HepG2 (cell line): ENCODE data around the gene MGAT4C. TPM values are rescaled to one million over a fixed set of nuclear protein-coding genes. Genes with fewer than 3 reads are reported as not detected.

Source experiments
- ATAC-seq: fragments of 200-7000 bp; cut with Tn5 transposase; 3 replicates; pipeline ENCODE4 v1.9.1; 2020; ENCODE audit warnings: mild to moderate bottlenecking, moderate library complexity
- BruUV-seq: library from RNA; stranded (reverse); fragments of 400-500 nt; replicated peaks from 2 replicates; lab custom pipeline; 2021; lab: Mats Ljungman, UMichigan
- CTCF ChIA-PET: fragments of 300-600 bp; formaldehyde crosslinking; extraction: SDS; loops from one replicate; lab custom pipeline; 2021; ENCODE audit warnings: low total read pairs, inconsistent platforms, low intra/inter-chr PET ratio; lab: Yijun Ruan, JAX
- POLR2A ChIA-PET: fragments of 350-600 bp; sonication (Branson Sonifier 250); formaldehyde crosslinking; loops from one replicate; lab custom pipeline; 2020; ENCODE audit warnings: antibody characterized with exemption, inconsistent platforms; lab: Yijun Ruan, JAX
- DNase-seq: peaks from one replicate; pipeline ENCODE4 v3.0.0-alpha.2; 2015; ENCODE audit warnings: low spot score
- FAIRE-seq: peaks from 3 replicates; lab custom pipeline; 2011; peaks lifted over from hg19 to GRCh38; lab: Jason Lieb, UNC
- H2AFZ ChIP-seq: one replicate; pipeline ENCODE4 v1.6.1; 2011; ENCODE audit warnings: low read length, inconsistent platforms
- H3K27ac ChIP-seq: fragments of 300-600 bp; 3 replicates; pipeline ENCODE4 v1.8.0; 2011; ENCODE audit warnings: mixed run types, mild to moderate bottlenecking, mixed read lengths, low read length, inconsistent platforms; ENCODE audit not compliant: insufficient read depth; ENCODE audit errors: extremely low read length
- H3K27me3 ChIP-seq, 2 experiments: fragments of 200-600 bp in 1 of 2; 2 replicates in 1 of 2; 3 replicates in 1 of 2; pipeline versions ENCODE4 v1.6.0 to v1.8.0; 2011; ENCODE audit warnings: low read length in 2 of 2, mild to moderate bottlenecking in 2 of 2, moderate library complexity in 2 of 2, inconsistent platforms in 1 of 2; ENCODE audit not compliant: insufficient read depth in 2 of 2, control insufficient read depth in 1 of 2
- H3K36me3 ChIP-seq, 2 experiments: fragments of 200-600 bp in 1 of 2; replicated peaks in 1 of 2; 2 replicates in 1 of 2; 3 replicates in 1 of 2; pipeline versions ENCODE4 v1.5.1 to v1.8.0; 2011; ENCODE audit warnings: low read length in 2 of 2, inconsistent platforms in 1 of 2; ENCODE audit not compliant: insufficient read depth in 2 of 2, control insufficient read depth in 1 of 2
- H3K4me1 ChIP-seq: 2 replicates; pipeline ENCODE4 v1.5.1; 2012; ENCODE audit warnings: low read length, inconsistent platforms; ENCODE audit not compliant: insufficient read depth
- H3K4me2 ChIP-seq: 2 replicates; pipeline ENCODE4 v1.6.0; 2011; ENCODE audit warnings: low read depth, low read length, inconsistent platforms
- H3K4me3 ChIP-seq, 3 experiments: fragments of 200-600 bp in 1 of 3; sonication (generic), shearing (Covaris generic) in 1 of 3; replicated peaks in 1 of 3; 2 replicates each; pipeline ENCODE4 v1.5.1; 2011 to 2016; ENCODE audit warnings: low read length in 3 of 3, inconsistent platforms in 2 of 3, low read depth in 2 of 3, mild to moderate bottlenecking in 2 of 3, control low read depth in 1 of 3, mixed read lengths in 1 of 3; ENCODE audit not compliant: insufficient read depth in 1 of 3
- H3K79me2 ChIP-seq: one replicate; pipeline ENCODE4 v1.6.1; 2011; ENCODE audit warnings: low read length, inconsistent platforms; ENCODE audit not compliant: insufficient read depth
- H3K9ac ChIP-seq: 2 replicates; pipeline ENCODE4 v1.6.0; 2011; ENCODE audit warnings: mild to moderate bottlenecking, low read depth, low read length, inconsistent platforms; ENCODE audit not compliant: insufficient read depth
- H3K9me3 ChIP-seq: 2 replicates; pipeline ENCODE4 v1.5.1; 2012; ENCODE audit warnings: mild to moderate bottlenecking, low read length
- H4K20me1 ChIP-seq: 2 replicates; pipeline ENCODE4 v1.6.0; 2011; ENCODE audit warnings: inconsistent platforms, mild to moderate bottlenecking, low read length, moderate library complexity; ENCODE audit not compliant: insufficient read depth
- CHD4 ChIP-seq: fragments of 200-600 bp; sonication (generic); IDR thresholded peaks from 2 replicates; pipeline ENCODE4 v1.7.0; 2017; ENCODE audit warnings: mild to moderate bottlenecking, low read length, borderline replicate concordance
- ESRRA ChIP-seq: sonication (generic); formaldehyde crosslinking; IDR thresholded peaks from 2 replicates; pipeline ENCODE4 v1.5.1; 2020; ENCODE audit warnings: mild to moderate bottlenecking, low read depth, missing genetic modification reagents
- MTA1 ChIP-seq: sonication (generic); formaldehyde crosslinking; IDR thresholded peaks from 2 replicates; pipeline ENCODE4 v1.4.0; 2020; ENCODE audit warnings: missing genetic modification reagents, mild to moderate bottlenecking, borderline replicate concordance
- NFE2L2 ChIP-seq: fragments of 150-350 bp; IDR thresholded peaks from 2 replicates; pipeline ENCODE4 v1.6.1; 2014; ENCODE audit warnings: low read length
- RARG ChIP-seq: sonication (generic); formaldehyde crosslinking; IDR thresholded peaks from 2 replicates; pipeline ENCODE4 v1.4.0; 2020; ENCODE audit warnings: low read depth, mild to moderate bottlenecking, missing genetic modification reagents
- ZFY ChIP-seq: sonication (generic); formaldehyde crosslinking; IDR thresholded peaks from 2 replicates; pipeline ENCODE4 v1.4.0; 2020; ENCODE audit warnings: missing genetic modification reagents
- ZNF34 ChIP-seq: sonication (generic); formaldehyde crosslinking; IDR thresholded peaks from 2 replicates; pipeline ENCODE4 v1.4.0; 2020; ENCODE audit warnings: mild to moderate bottlenecking, missing genetic modification reagents, borderline replicate concordance
- ZNF550 ChIP-seq: sonication (generic); formaldehyde crosslinking; IDR thresholded peaks from 2 replicates; pipeline ENCODE4 v1.4.0; 2020; ENCODE audit warnings: mild to moderate bottlenecking, missing genetic modification reagents, borderline replicate concordance
- WGBS: methylation state at CpG from one replicate; pipeline ENCODE4 v1.1.6; 2017; ENCODE audit warnings: low lambda C conversion rate; 5-methylcytosine and 5-hydroxymethylcytosine counted together
- in situ Hi-C: cut with HindIII; loops from 2 replicates; pipeline ENCODE4 v1.10.0; 2017; ENCODE audit warnings: low pct_unique_long_range_greater_than_20kb; ENCODE audit not compliant: extremely low pct_ligation_motif_present
- intact Hi-C: fragments of 100-400 bp; cut with micrococcal nuclease; formaldehyde crosslinking; loops from one replicate; pipeline ENCODE4 v1.10.0; 2022; ENCODE audit not compliant: unreplicated experiment
- polyA plus RNA-seq, 8 experiments: library from polyadenylated mRNA; depleted of rRNA in 3 of 8; stranded (reverse) in 7 of 8; unstranded in 1 of 8; fragments of >200 nt; fragmentation: Illumina TruSeq in 4 of 8; extraction: Trizol in 4 of 8; gene quantifications; 2 replicates each; pipeline versions ENCODE4 v1.2.1 to v1.2.3, GENCODE V29; 2011 to 2016; ENCODE audit warnings: low read depth in 4 of 8, missing spikeins in 1 of 8, mixed read lengths in 1 of 8; ENCODE audit not compliant: insufficient read depth in 1 of 8
- total RNA-seq, 5 experiments: library from RNA; depleted of rRNA; stranded (reverse); fragments of >200 nt; fragmentation: Illumina TruSeq; extraction: Trizol; gene quantifications; 2 replicates each; pipeline ENCODE4 v1.2.3, GENCODE V29; 2016; ENCODE audit warnings: low read depth in 1 of 5
- TF ChIP-seq, protein P1 (sequence below): IDR thresholded peaks from 2 replicates; pipeline ENCODE4 v1.6.1; 2018; ENCODE audit warnings: missing genetic modification reagents
- TF ChIP-seq, protein P2 (sequence below): sonication (generic); formaldehyde crosslinking; IDR thresholded peaks from 2 replicates; pipeline ENCODE4 v1.5.0; 2020; ENCODE audit warnings: missing genetic modification reagents, mild to moderate bottlenecking, borderline replicate concordance
- TF ChIP-seq, protein P3 (sequence below): sonication (generic); formaldehyde crosslinking; IDR thresholded peaks from 2 replicates; pipeline ENCODE4 v1.4.0; 2020; ENCODE audit warnings: mild to moderate bottlenecking, missing genetic modification reagents
- TF ChIP-seq, protein P4 (sequence below): sonication (generic); formaldehyde crosslinking; conservative IDR thresholded peaks from 2 replicates; pipeline ENCODE4 v1.8.0; 2022; ENCODE audit warnings: low read depth, missing genetic modification reagents
- TF ChIP-seq, protein P5 (sequence below): sonication (generic); formaldehyde crosslinking; IDR thresholded peaks from 2 replicates; pipeline ENCODE4 v1.5.1; 2020; ENCODE audit warnings: mild to moderate bottlenecking, moderate library complexity, missing genetic modification reagents

Gene MGAT4C
- total and polyA plus RNA-seq, 2 of the 13 experiments (the other 11 are each of a cell fraction or from before 2014, with no cell fraction given): not detected

DNA sequence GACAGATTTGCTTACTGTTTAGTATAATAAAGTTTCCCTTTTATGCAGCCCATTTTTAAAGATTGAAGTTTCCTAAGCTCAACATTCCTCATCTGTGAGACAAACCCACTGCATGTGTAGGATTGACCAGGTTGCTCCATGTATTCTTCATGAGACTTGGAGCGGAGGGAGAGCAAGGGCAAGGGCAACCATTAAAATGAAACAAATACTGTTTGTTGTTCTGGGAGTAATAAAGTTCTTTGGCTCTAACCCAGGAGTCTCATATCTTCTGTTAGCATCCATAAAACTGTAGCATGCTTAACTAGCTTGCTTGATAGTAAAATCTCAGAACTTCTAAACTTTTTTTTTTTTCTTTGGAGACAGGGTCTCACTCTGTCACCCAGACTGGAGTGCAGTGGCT, 307.9 kb downstream of the MGAT4C start (continued):
- TF ChIP-seq, protein P1, sequence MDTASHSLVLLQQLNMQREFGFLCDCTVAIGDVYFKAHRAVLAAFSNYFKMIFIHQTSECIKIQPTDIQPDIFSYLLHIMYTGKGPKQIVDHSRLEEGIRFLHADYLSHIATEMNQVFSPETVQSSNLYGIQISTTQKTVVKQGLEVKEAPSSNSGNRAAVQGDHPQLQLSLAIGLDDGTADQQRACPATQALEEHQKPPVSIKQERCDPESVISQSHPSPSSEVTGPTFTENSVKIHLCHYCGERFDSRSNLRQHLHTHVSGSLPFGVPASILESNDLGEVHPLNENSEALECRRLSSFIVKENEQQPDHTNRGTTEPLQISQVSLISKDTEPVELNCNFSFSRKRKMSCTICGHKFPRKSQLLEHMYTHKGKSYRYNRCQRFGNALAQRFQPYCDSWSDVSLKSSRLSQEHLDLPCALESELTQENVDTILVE (CRISPR knock-in tag): no peak
- TF ChIP-seq, protein P2, sequence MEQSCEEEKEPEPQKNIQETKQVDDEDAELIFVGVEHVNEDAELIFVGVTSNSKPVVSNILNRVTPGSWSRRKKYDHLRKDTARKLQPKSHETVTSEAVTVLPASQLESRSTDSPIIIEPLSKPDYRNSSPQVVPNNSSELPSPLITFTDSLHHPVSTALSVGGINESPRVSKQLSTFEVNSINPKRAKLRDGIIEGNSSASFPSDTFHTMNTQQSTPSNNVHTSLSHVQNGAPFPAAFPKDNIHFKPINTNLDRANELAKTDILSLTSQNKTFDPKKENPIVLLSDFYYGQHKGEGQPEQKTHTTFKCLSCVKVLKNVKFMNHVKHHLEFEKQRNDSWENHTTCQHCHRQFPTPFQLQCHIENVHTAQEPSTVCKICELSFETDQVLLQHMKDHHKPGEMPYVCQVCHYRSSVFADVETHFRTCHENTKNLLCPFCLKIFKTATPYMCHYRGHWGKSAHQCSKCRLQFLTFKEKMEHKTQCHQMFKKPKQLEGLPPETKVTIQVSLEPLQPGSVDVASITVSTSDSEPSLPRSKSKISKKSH: no peak

DNA sequence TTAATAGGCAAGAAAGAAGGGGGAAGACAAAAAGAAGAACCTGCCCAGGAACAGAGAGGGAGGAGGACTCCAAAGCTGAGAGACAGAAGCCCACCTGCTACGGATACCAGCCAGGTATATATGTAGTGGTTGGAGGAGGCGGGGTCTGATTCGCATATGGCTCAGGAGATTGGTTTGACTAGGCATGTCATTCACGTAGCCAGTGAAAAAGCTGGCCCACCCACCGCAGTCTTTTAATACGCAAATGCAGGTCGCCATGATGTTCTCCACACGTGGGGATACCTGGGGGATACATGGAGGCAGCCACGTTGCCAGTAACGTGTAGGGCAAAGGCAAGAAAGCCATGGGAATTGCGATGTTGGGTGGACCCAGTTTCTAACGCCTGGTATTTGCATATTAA, 308.9 kb downstream of the MGAT4C start:
- ChIA-PET CTCF (no interaction called here), POLR2A (no interaction called here)
- Histone ChIP-seq H3K27me3 (no peaks in the 10 kb centered on the region), H3K9me3 (no peaks in the 10 kb centered on the region), H2AFZ (no peak overlapping the region), H3K27ac (no peak overlapping the region), H3K79me2 (no peaks in the 10 kb centered on the region), H3K36me3 (no peaks in the 10 kb centered on the region), H3K4me3 (no peak overlapping the region), H3K4me1 (no peaks in the 10 kb centered on the region), H3K9ac (no peak overlapping the region), H3K4me2 (no peak overlapping the region), H4K20me1 (no peaks in the 10 kb centered on the region)
- no TSS peak for BruUV-seq
- WGBS: 34% methylated on average over 12 of the region's 12 CpGs
- FAIRE-seq: no peak
- no peak for ATAC-seq
- in situ Hi-C loops (no loop called here), intact Hi-C loops (no loop called here)
- no peak for DNase-seq
- no peak for TF ChIP-seq ZNF550 (CRISPR knock-in tag)
- no peak for TF ChIP-seq NFE2L2
- TF ChIP-seq, protein P3, sequence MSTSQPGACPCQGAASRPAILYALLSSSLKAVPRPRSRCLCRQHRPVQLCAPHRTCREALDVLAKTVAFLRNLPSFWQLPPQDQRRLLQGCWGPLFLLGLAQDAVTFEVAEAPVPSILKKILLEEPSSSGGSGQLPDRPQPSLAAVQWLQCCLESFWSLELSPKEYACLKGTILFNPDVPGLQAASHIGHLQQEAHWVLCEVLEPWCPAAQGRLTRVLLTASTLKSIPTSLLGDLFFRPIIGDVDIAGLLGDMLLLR (CRISPR knock-in tag): no peak
- no peak for TF ChIP-seq MTA1
- TF ChIP-seq, protein P2: no peak
- TF ChIP-seq, protein P4, sequence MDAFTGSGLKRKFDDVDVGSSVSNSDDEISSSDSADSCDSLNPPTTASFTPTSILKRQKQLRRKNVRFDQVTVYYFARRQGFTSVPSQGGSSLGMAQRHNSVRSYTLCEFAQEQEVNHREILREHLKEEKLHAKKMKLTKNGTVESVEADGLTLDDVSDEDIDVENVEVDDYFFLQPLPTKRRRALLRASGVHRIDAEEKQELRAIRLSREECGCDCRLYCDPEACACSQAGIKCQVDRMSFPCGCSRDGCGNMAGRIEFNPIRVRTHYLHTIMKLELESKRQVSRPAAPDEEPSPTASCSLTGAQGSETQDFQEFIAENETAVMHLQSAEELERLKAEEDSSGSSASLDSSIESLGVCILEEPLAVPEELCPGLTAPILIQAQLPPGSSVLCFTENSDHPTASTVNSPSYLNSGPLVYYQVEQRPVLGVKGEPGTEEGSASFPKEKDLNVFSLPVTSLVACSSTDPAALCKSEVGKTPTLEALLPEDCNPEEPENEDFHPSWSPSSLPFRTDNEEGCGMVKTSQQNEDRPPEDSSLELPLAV (CRISPR knock-in tag): no peak
- no peak for TF ChIP-seq ESRRA (CRISPR knock-in tag)
- no peak for TF ChIP-seq ZFY (CRISPR knock-in tag)
- no peak for TF ChIP-seq RARG (CRISPR knock-in tag)
- no peak for TF ChIP-seq ZNF34
- no peak for TF ChIP-seq CHD4
- TF ChIP-seq, protein P5, sequence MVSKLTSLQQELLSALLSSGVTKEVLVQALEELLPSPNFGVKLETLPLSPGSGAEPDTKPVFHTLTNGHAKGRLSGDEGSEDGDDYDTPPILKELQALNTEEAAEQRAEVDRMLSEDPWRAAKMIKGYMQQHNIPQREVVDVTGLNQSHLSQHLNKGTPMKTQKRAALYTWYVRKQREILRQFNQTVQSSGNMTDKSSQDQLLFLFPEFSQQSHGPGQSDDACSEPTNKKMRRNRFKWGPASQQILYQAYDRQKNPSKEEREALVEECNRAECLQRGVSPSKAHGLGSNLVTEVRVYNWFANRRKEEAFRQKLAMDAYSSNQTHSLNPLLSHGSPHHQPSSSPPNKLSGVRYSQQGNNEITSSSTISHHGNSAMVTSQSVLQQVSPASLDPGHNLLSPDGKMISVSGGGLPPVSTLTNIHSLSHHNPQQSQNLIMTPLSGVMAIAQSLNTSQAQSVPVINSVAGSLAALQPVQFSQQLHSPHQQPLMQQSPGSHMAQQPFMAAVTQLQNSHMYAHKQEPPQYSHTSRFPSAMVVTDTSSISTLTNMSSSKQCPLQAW (CRISPR knock-in tag): no peak
